Fibroblast of skin of abdomen (primary cell): Measurements from ENCODE around the gene SHCBP1L. TPM values are rescaled to one million over a fixed set of nuclear protein-coding genes. Genes with fewer than 3 reads are reported as not detected.

Experiments used
- DNase-seq: peaks from one replicate; pipeline ENCODE4 v3.0.0-alpha.2; 2013
- polyA plus RNA-seq, 2 experiments: library from polyadenylated mRNA; unstranded; fragments of 120-200 nt; gene quantifications; one replicate each; pipeline ENCODE4 v1.2.1, GENCODE V29; 2013; ENCODE audit not compliant: insufficient read length in 2 of 2

The SHCBP1L gene
- not detected for polyA plus RNA-seq (2013, experiment 1 of 2; ENCODE audit: insufficient read length)
- not detected for polyA plus RNA-seq (2013, experiment 2 of 2; ENCODE audit: insufficient read length)

GRCh38 chr1:182952677-182953444 lies at the start of gene SHCBP1L:
TSS of gene SHCBP1L (minus strand) at chr1:182953166. CDS start at chr1:182953133, 33 bp downstream.
- DNase-seq = peak; percentile 17

- DNase-seq = no peak
Measured at GRCh38 chr1:183002267-183002666, 49.3 kb upstream of the SHCBP1L start.

DNA sequence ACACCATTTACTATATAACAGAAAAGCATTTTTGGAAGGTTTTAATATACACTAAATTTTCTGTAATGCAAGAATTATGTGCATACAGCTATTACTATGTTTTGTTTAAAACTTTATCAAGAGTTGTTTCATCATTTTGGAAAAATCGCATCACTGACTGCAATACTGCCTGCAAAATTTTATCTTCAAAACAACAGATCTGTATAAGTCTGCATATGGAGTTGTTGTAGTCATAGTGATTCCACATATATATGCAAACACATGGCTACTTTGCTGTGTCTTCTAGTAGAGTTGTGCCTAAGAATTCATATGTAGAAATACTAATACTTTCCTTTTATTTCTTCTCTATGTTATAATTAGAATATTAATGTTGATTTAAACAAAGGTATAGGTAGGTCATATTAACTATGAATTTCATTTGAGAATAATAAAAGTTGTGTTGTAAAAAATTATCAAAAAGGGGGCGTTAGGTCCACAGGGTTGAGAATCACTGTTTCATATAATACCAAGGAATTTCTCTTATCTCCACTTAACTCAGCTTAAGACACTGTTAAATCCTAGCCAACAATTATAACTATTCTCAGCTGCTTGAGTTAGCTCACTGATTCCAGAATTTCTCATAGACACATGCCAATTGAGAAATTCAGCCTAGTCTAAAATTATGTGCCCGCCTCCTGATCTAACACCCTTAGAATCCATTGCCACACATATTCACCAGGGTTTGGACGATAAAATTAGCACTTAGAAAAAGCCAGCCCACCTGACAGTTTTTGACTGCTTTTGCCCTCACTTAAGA lies 47.4 kb upstream of the SHCBP1L start:
- no peak for DNase-seq

GRCh38 chr1:182998482-182998881 lies 45.5 kb upstream of the SHCBP1L start:
- no peak for DNase-seq

- DNase-seq = no peak
Measured at GRCh38 chr1:182996816-182997215, 43.9 kb upstream of the SHCBP1L start.

DNA sequence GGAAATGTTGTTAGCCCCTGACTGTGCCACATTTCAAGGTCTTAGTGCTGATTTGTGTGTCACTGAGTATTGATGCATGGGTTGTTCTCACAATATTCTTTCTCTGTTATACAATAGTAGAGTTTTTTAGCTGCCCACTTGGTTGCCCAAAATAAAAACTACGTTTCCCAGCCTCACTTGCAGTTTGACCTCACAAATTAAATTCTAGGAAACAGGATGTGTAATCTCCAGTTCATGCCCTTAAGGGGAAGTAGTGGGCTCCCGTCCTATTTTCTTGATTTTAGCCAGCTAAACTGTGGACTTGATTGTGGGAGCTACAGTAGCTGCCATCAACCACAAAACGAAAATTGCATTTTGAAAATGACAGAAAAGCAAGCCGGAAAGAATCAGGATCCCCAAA lies 42.9 kb upstream of the SHCBP1L start:
- DNase-seq = no peak

DNA sequence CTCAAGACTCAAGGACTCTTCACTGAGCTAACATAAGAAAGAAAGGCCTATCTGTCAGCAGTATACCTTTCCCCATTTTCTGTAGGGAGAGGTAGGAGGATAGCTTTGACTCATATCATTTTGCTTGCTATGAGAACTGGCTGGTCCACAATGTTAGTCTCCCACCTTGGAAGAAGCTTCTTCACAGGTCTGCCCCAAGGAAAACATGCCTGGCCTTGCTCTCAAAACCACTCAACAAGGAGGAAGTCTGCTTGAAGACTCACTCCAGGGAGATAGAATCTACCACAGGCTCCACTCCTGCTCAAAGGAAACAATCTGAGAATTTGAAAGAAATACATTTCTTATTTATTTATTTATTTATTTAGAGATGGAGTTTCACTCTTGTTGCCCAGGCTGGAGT lies 40.8 kb upstream of the SHCBP1L start:
- DNase-seq = no peak

GRCh38 chr1:182990413-182991144 lies 37.6 kb upstream of the SHCBP1L start:
- DNase-seq = no peak

DNA sequence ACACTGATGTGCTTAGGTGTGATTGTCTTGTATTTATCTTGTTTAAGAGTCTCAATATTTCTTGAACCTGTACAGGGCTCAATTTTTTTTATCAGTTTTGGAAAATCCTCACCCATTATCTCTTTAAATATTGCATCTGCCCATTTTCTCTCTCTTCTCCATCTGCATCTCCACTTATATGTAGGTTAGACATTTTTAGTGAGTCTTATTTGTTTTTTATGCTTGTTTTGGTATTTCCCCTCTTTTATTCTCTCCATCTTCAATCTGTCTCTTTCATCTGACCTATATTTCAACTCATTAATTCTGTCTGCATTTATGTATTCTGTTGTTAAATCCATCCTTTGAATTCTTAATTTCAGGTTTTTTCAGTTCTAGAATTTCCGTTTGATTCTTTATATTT lies 32.9 kb upstream of the SHCBP1L start:
- DNase-seq = no peak

GRCh38 chr1:182984621-182985020 lies 31.7 kb upstream of the SHCBP1L start:
- DNase-seq = no peak

DNA sequence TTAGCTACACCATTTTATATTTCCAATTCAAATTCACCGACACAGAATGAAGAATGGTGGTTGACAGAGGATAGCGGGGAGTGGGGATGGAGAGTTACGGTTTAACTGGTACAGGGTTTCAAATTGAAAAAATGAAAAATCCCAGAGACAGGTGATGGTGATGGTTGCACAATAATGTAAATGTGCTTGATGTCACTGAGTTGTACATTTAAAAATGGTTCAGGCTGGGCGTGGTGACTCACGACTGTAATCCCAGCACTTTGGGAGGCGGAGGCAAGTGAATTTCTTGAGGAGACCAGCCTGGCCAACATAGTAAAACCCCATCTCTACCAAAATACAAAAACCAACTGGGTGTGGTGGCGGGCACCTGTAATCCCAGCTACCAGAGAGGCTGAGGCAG lies 31.2 kb upstream of the SHCBP1L start:
- DNase-seq = no peak

GRCh38 chr1:182978151-182978853 lies 25.3 kb upstream of the SHCBP1L start:
- DNase-seq = no peak

GRCh38 chr1:182977480-182977879 lies 24.5 kb upstream of the SHCBP1L start:
- no peak for DNase-seq

- no peak for DNase-seq
Measured at GRCh38 chr1:182974506-182975191, 21.7 kb upstream of the SHCBP1L start.

DNA sequence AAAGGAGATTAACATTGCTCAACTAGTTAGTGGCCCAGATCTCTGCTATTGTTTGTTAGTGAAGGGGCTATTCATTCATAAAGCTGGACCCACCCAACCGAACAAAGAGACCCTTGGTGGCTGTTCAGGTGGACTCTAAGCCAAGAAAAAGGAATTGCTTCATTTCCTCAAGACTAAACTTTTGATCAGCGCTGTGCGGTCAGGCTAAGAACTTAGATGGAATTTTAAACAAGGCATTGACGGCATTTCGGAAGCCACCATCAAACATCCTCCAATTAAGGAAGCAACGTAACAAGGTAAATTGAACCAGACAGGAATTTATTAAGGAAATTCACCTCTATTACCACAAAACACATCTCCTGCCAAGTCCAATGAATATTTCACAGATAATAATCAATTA lies 19.9 kb upstream of the SHCBP1L start:
- no peak for DNase-seq

DNA sequence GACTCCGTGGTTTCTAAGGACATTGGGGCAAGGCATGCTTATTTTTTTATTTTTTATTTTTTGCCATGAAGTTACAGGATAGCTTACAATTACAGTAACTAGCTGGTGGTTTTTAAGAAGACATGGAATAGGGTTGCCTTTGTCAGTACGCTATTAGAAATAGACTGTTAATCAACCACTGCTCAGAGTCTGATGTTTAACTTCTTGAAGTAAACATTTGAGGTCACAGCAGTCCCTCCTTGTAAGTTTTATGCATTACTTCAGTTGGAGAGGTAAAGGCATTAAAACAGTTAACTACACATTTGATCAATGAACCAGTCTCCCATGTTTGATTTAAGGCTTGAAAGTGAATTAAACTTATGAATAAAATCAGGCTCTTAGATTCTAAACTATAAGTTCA lies 19.3 kb upstream of the SHCBP1L start:
- no peak for DNase-seq

DNA sequence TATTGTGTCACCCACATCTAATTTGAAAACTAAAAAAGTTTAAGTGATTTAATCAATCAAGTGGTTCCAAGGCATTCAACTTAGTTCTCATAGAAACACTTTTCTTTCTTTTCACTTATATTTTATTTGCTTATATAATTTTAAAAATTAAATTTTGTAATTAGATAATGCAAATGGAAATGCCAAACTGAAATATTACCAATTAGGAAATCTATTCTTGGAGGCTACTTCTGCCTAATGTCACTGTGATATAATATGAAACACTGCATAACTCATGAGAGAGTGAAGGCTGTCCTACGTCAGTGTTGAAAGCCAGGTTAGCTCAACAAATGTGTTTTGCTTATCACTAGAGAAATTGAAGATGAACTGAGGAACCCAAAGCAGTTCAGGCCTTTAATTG lies 18.3 kb upstream of the SHCBP1L start:
- no peak for DNase-seq

DNA sequence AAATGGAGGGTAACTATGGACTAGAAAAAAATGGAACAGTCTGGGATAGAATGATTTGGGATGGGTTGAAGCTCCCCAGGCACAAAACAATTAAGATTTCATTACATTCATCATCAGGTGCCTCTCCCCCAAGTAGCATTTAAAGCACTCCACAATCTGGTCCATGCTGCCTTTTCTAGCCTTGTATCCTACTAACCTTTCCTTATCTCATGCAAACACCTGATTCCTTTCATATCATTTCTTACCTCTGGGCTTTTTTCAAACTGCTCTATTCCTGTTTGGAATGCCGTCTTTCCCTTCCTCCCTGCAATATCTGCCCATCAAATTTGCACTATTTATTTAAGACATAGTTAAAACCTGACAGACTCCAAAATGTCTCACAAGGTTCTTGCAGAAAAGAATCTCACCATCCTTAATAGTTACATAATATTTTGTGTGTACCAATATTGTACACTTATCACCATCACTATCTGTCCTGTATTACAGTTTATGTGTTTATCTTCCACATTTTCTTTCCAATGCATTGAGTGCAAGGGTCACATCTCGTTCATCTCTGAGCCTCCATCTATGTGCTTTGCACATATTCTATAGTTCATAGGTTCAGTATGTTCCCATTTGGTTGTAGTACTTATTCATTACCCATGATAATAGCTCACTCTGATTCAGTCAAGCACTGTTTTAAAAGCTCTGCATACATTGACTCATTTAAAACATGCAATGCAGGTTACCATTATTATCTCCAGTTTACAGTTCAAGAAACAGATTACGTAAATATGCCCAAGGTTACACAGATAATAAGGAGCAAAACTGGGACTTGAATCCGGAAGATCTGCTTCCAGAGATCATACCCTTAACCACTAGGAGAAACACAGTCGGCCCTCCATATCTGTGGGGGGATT lies 16.1 kb upstream of the SHCBP1L start:
- no peak for DNase-seq

GRCh38 chr1:182968151-182968741 lies 15.3 kb upstream of the SHCBP1L start:
- DNase-seq = peak; percentile 24

DNA sequence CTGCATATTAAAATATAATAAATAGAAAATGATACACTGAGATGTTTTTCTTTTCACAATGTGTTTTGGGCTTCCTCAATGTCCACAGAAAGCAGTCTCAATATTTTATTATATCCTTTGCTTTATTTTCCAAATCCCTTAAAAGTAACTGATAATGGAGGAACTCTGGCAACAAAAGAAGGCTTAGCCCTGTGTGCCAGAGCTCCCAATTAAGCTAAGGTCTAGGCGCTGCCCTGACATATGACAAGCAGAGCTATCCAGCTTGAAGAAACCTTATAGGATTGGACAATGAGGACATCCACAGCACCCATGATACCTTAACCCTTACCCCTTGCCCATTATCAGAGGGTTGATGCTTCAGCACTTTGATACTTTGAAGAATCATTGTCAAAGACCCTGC lies 12.9 kb upstream of the SHCBP1L start:
- no peak for DNase-seq
